Neuron (in vitro differentiated cells): ENCODE results near the gene XAGE2.

Experiments used
- H2AFZ ChIP-seq: one replicate; pipeline ENCODE4 v1.6.1; 2013; ENCODE audit warnings: low read depth, mild to moderate bottlenecking, inconsistent platforms, low read length, moderate library complexity
- H3K27me3 ChIP-seq: one replicate; pipeline ENCODE4 v1.6.1; 2013; ENCODE audit warnings: low read length; ENCODE audit not compliant: insufficient read depth
- H3K36me3 ChIP-seq: one replicate; pipeline ENCODE4 v1.6.1; 2013; ENCODE audit warnings: low read length; ENCODE audit not compliant: insufficient read depth
- H3K4me1 ChIP-seq: one replicate; pipeline ENCODE4 v1.6.1; 2013; ENCODE audit warnings: low read length; ENCODE audit not compliant: insufficient read depth
- H3K4me3 ChIP-seq: 2 replicates; pipeline ENCODE4 v1.5.1; 2013; ENCODE audit warnings: mild to moderate bottlenecking, low read length, moderate library complexity
- H3K9me3 ChIP-seq: one replicate; pipeline ENCODE4 v1.6.1; 2013; ENCODE audit warnings: low read length

XAGE2 gene

GRCh38 chrX:52363247-52363883 is 5.5 kb upstream of the XAGE2 start:
- Histone ChIP-seq H3K27me3 (peaks cover 6% of the 10 kb centered on the region), H3K4me1 (no peaks in the 10 kb centered on the region), H3K36me3 (no peaks in the 10 kb centered on the region)

GRCh38 chrX:52378870-52379269 is 10.0 kb downstream of the XAGE2 start:
- no peaks in the 10 kb centered on the region for H3K9me3 ChIP-seq
- H3K4me1 ChIP-seq: no peaks in the 10 kb centered on the region
- H3K36me3 ChIP-seq: no peaks in the 10 kb centered on the region
- peaks cover 2% of the 10 kb centered on the region for H3K27me3 ChIP-seq
- no peak overlapping the region for H3K4me3 ChIP-seq
- no peak overlapping the region for H2AFZ ChIP-seq

More at GRCh38 chrX:52363247-52363883, 5.5 kb upstream of the XAGE2 start:
- no peak overlapping the region for H3K4me3 ChIP-seq
- H2AFZ ChIP-seq: no peak overlapping the region
- H3K9me3 ChIP-seq: no peaks in the 10 kb centered on the region

GRCh38 chrX:52380993-52381392 is 12.2 kb downstream of the XAGE2 start:
- no peak overlapping the region for H2AFZ ChIP-seq
- H3K27me3 ChIP-seq: peaks cover 2% of the 10 kb centered on the region
- no peak overlapping the region for H3K4me3 ChIP-seq
- H3K9me3 ChIP-seq: no peaks in the 10 kb centered on the region
- no peaks in the 10 kb centered on the region for H3K4me1 ChIP-seq
- H3K36me3 ChIP-seq: no peaks in the 10 kb centered on the region

GRCh38 chrX:52410439-52411394 is 41.9 kb downstream of the XAGE2 start:
- no peaks in the 10 kb centered on the region for H3K36me3 ChIP-seq
- no peaks in the 10 kb centered on the region for H3K4me1 ChIP-seq
- H2AFZ ChIP-seq: no peak overlapping the region
- no peak overlapping the region for H3K4me3 ChIP-seq
- no peaks in the 10 kb centered on the region for H3K9me3 ChIP-seq
- peaks cover 4% of the 10 kb centered on the region for H3K27me3 ChIP-seq

DNA sequence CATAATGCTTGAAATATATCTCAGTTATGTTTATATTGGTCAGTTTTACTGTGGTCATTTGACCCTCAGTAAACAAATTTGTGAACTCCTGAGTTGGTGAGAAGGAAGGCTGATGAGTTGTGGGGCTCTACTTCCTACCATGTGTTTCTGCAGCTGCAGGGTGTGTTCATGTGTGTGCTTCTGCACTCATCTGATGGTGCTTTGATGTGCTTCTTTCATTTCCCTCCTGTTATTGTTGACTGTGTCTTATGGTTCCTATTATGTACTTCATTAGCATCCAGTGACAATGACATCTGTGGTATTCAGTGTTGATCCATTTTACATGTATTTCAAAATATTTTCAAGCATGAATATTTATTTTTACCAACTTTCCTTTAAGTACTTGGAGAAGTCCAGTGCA is 46.5 kb downstream of the XAGE2 start:
- Histone ChIP-seq H3K36me3 (no peaks in the 10 kb centered on the region), H3K4me3 (no peak overlapping the region), H2AFZ (no peak overlapping the region), H3K9me3 (no peaks in the 10 kb centered on the region), H3K27me3 (peaks cover 6% of the 10 kb centered on the region), H3K4me1 (no peaks in the 10 kb centered on the region)

- H3K9me3 ChIP-seq: no peaks in the 10 kb centered on the region
- H3K27me3 ChIP-seq: peaks cover 6% of the 10 kb centered on the region
- no peak overlapping the region for H2AFZ ChIP-seq
- no peaks in the 10 kb centered on the region for H3K4me1 ChIP-seq
- H3K36me3 ChIP-seq: no peaks in the 10 kb centered on the region
- no peak overlapping the region for H3K4me3 ChIP-seq
Observed at GRCh38 chrX:52416816-52417215, 48.0 kb downstream of the XAGE2 start.

DNA sequence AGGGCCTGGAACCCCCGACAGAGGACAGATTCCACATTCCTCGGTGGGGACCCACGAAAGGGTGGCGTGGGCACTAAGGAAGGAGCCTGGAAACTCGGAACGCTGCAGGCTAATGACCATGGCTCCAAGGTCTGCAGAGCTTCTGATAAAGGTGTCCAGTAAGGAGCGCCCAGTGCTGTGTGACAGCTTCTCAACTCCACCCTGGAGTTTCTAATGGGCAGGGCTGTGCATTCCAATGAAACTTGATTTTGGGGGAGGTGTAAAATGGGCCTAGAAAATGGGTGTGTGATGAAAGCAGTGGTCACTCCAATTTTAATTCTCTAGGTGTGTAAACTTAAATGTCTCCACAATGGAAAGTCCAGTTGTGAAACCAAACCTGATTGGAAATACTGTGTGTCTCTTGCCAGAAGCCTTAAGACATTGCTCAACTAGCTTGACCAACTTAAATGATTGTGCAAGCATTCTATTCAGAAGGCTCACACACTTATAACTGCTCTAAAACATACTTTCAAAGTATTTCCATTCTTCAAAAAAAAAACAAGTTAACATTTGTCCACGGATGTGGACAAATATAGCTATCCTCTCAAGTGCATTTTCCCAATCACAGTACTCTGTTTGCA is 52.1 kb downstream of the XAGE2 start:
- no peaks in the 10 kb centered on the region for H3K9me3 ChIP-seq
- peaks cover 2% of the 10 kb centered on the region for H3K27me3 ChIP-seq
- no peaks in the 10 kb centered on the region for H3K36me3 ChIP-seq
- H3K4me3 ChIP-seq: no peak overlapping the region
- no peak overlapping the region for H2AFZ ChIP-seq
- no peaks in the 10 kb centered on the region for H3K4me1 ChIP-seq

GRCh38 chrX:52422884-52423283 is 54.1 kb downstream of the XAGE2 start:
- Histone ChIP-seq H3K27me3 (peaks cover 2% of the 10 kb centered on the region), H3K9me3 (no peaks in the 10 kb centered on the region), H2AFZ (no peak overlapping the region), H3K36me3 (no peaks in the 10 kb centered on the region), H3K4me3 (no peak overlapping the region), H3K4me1 (no peaks in the 10 kb centered on the region)

GRCh38 chrX:52424656-52425055 is 55.8 kb downstream of the XAGE2 start:
- H3K27me3 ChIP-seq: no peaks in the 10 kb centered on the region

More at GRCh38 chrX:52424656-52425055, 55.8 kb downstream of the XAGE2 start:
- H3K4me1 ChIP-seq: no peaks in the 10 kb centered on the region
- H3K9me3 ChIP-seq: no peaks in the 10 kb centered on the region
- no peak overlapping the region for H3K4me3 ChIP-seq
- H2AFZ ChIP-seq: no peak overlapping the region
- H3K36me3 ChIP-seq: no peaks in the 10 kb centered on the region
